ENCODE results near the gene NUTF2.

NUTF2 gene

GRCh38 chr16:67837811-67838210 is 8.9 kb upstream of the NUTF2 start:
- DNase-seq (ENCODE audit: low read depth in 2 of 2), result no peak

- DNase-seq (ENCODE audit: low read depth in 2 of 2), result no peak
Measured at GRCh38 chr16:67841198-67841815, 5.4 kb upstream of the NUTF2 start.

GRCh38 chr16:67841816-67842508 is 4.8 kb upstream of the NUTF2 start, which contains the start of gene THAP11:
Gene THAP11 (plus strand): TSS chr16:67842320. CDS start chr16:67842555, 235 bp downstream.
- peak; percentile 82 to 83 for DNase-seq (ENCODE audit: low read depth in 2 of 2)

GRCh38 chr16:67842509-67843342 is 4.0 kb upstream of the NUTF2 start:
- DNase-seq (ENCODE audit: low read depth in 2 of 2), result no peak

GRCh38 chr16:67843343-67843765 is 3.4 kb upstream of the NUTF2 start:
- DNase-seq (ENCODE audit: low read depth in 2 of 2), result no peak

- no peak for DNase-seq (ENCODE audit: low read depth in 2 of 2)
Measured at GRCh38 chr16:67844497-67844896, 2.2 kb upstream of the NUTF2 start.

- DNase-seq (ENCODE audit: low read depth in 2 of 2), result no peak
Measured at GRCh38 chr16:67845291-67846062, 1.3 kb upstream of the NUTF2 start.

- no peak for DNase-seq (ENCODE audit: low read depth in 2 of 2)
Measured at GRCh38 chr16:67846063-67846319, 742 bp upstream of the NUTF2 start.

GRCh38 chr16:67847064-67847861 is 530 bp downstream of the NUTF2 start, which contains the start of gene CENPT:
Gene CENPT (minus strand): TSS chr16:67847693. CDS start chr16:67833859, 13,834 bp downstream.
- DNase-seq (ENCODE audit: low read depth in 2 of 2), result peak in 1 of 2 donors; percentile 25

- DNase-seq (ENCODE audit: low read depth in 2 of 2), result no peak
Measured at GRCh38 chr16:67848118-67848517, 1.4 kb downstream of the NUTF2 start.

- DNase-seq (ENCODE audit: low read depth in 2 of 2), result no peak
Measured at GRCh38 chr16:67853670-67854069, 6.9 kb downstream of the NUTF2 start.

GRCh38 chr16:67855789-67856188 is 9.1 kb downstream of the NUTF2 start:
- DNase-seq (ENCODE audit: low read depth in 2 of 2), result no peak

- no peak for DNase-seq (ENCODE audit: low read depth in 2 of 2)
Measured at GRCh38 chr16:67856927-67857546, 10.3 kb downstream of the NUTF2 start.

GRCh38 chr16:67857547-67858233 is 11.0 kb downstream of the NUTF2 start:
- DNase-seq (ENCODE audit: low read depth in 2 of 2), result no peak

- no peak for DNase-seq (ENCODE audit: low read depth in 2 of 2)
Measured at GRCh38 chr16:67858500-67858899, 11.8 kb downstream of the NUTF2 start.

- no peak for DNase-seq (ENCODE audit: low read depth in 2 of 2)
Measured at GRCh38 chr16:67860589-67861398, 14.1 kb downstream of the NUTF2 start.

GRCh38 chr16:67861877-67862276 is 15.1 kb downstream of the NUTF2 start:
- no peak for DNase-seq (ENCODE audit: low read depth in 2 of 2)

- no peak for DNase-seq (ENCODE audit: low read depth in 2 of 2)
Measured at GRCh38 chr16:67862623-67863583, 16.2 kb downstream of the NUTF2 start.
